Heart left ventricle (tissue), 16 donors: ENCODE results near the gene OLA1. TPM values are rescaled to one million over a fixed set of nuclear protein-coding genes. Genes with fewer than 3 reads are reported as not detected.

Experiments used
- ATAC-seq, 4 donors: fragments of 200-7000 bp; cut with Tn5 transposase; one replicate each; pipeline ENCODE4 v1.9.1; 2020 to 2022; ENCODE audit warnings: moderate library complexity in 4 of 4, mild to moderate bottlenecking in 3 of 4, moderate number of reproducible peaks in 1 of 4
- DNase-seq, 5 donors: peaks; one replicate each; pipeline ENCODE4 v3.0.0-alpha.2; 2020
- H3K27ac ChIP-seq, 12 donors: fragments of 200-600 bp; sonication (generic) in 4 of 12; one replicate each; pipeline versions ENCODE4 v1.5.0 to v1.8.0; 2016 to 2022; ENCODE audit warnings: mild to moderate bottlenecking in 2 of 12
- H3K27me3 ChIP-seq, 9 donors: fragments of 200-600 bp; sonication (generic) in 2 of 9; one replicate each; pipeline versions ENCODE4 v1.5.1 to v1.8.0; 2016 to 2022; ENCODE audit warnings: mild to moderate bottlenecking in 3 of 9
- H3K36me3 ChIP-seq, 9 donors: fragments of 200-600 bp; sonication (generic) in 2 of 9; one replicate each; pipeline versions ENCODE4 v1.5.0 to v1.8.0; 2018 to 2022; ENCODE audit warnings: mild to moderate bottlenecking in 2 of 9
- H3K4me1 ChIP-seq, 12 donors: fragments of 200-600 bp; sonication (generic) in 4 of 12; one replicate each; pipeline versions ENCODE4 v1.5.0 to v1.8.0; 2016 to 2022; ENCODE audit warnings: mild to moderate bottlenecking in 3 of 12
- H3K4me3 ChIP-seq, 12 donors: fragments of 200-600 bp; sonication (generic) in 4 of 12; one replicate each; pipeline versions ENCODE4 v1.5.0 to v1.8.0; 2017 to 2022; ENCODE audit warnings: mild to moderate bottlenecking in 9 of 12, moderate library complexity in 4 of 12
- H3K9me3 ChIP-seq, 12 donors: fragments of 200-600 bp; sonication (generic) in 4 of 12; one replicate each; pipeline versions ENCODE4 v1.5.0 to v1.8.0; 2016 to 2022; ENCODE audit warnings: mild to moderate bottlenecking in 1 of 12
- CTCF ChIP-seq, 12 donors: fragments of 200-600 bp; sonication (generic) in 4 of 12; IDR thresholded peaks; one replicate each; pipeline versions ENCODE4 v1.5.0 to v1.8.0; 2018 to 2022; ENCODE audit warnings: antibody characterized with exemption in 12 of 12, mild to moderate bottlenecking in 5 of 12
- POLR2A ChIP-seq, 2 donors: fragments of 450-650 bp; IDR thresholded peaks; one replicate each; pipeline ENCODE4 v1.6.1; 2017; ENCODE audit warnings: antibody characterized with exemption in 2 of 2, mild to moderate bottlenecking in 2 of 2, moderate library complexity in 2 of 2
- WGBS, 4 donors: extraction: QIAGEN DNeasy Blood & Tissue Kit in 2 of 4; methylation state at CpG; one replicate each; pipeline versions ENCODE4 v1.1.5 to v1.1.7; 2013 to 2018; 5-methylcytosine and 5-hydroxymethylcytosine counted together
- intact Hi-C, 10 donors: fragments of 100-400 bp; cut with DNase I; formaldehyde crosslinking; loops; one replicate each; pipeline versions ENCODE4 v1.11.1 to v1.14.2; 2022
- polyA plus RNA-seq, 2 donors: library from polyadenylated mRNA; stranded (reverse); fragments of 200-250 nt; gene quantifications; one replicate each; pipeline ENCODE4 v1.2.3, GENCODE V29; 2013
- total RNA-seq, 9 donors: library from RNA; depleted of rRNA in 2 of 9; stranded (reverse); fragments of >200 nt in 2 of 9; fragmentation: NEBNext Ultra II Directional in 3 of 9; extraction: Animal tissue kit (Norgen Biotek cat#: 25700) in 3 of 9; gene quantifications; one replicate each; pipeline versions ENCODE4 v1.1.0 to v1.2.4, GENCODE V29; 2016 to 2023
- donor health status: ischemic (EF 13 %, LVEDD 7.1; RV severe dilation, severe dysfunction).
- donor health status: healthy with polysubstance abuse.
- donor health status: DM: no; HTN: yes; CAD: no.
- donor health status: DM: no; HTN: no; CAD: no.
- donor health status: ischemic (EF 25% LVEDD 6.9; RV normal size, moderate dysfunction).
- donor health status: ischemic (EF 25% LVEDD 5.7; RV mildly dilated, moderate dysfunction).
- donor health status: healthy.
- donor health status: DM: yes; HTN: yes; CAD: no.
- donor health status: ischemic (EF 35%, LVEDD 5.7; RV mildly dilated, moderate dysfunction).
- donor health status: nonischemic (EF 11% LVEDD 7.7; RV severe dilation, severe dysfunction).
- donor health status: DM: yes; HTN: yes; CAD: no.
- donor health status: PGD.
- donor health status: ischemic (EF 29% LVEDD 5.4; RV normal size, mild dysfunction).
- donor health status: nonischemic (EF 23%, LVEDD 6.1; RV moderate dilation, normal function).

The OLA1 gene
- total and polyA plus RNA-seq, 11 donors = 41.5 to 91.7 (median 72.5) TPM

GRCh38 chr2:174148833-174149232, 99.5 kb downstream of the OLA1 start:
- H3K36me3 ChIP-seq = no peaks in the 10 kb centered on the region
- no peak for ATAC-seq
- TF ChIP-seq CTCF (IDR thresholded peaks at IDR 0.05) (no peak), POLR2A (IDR thresholded peaks at IDR 0.05) (no peak)
- peaks cover 0 to 12% (median 0%) of the 10 kb centered on the region in 12 donors for H3K4me1 ChIP-seq
- H3K9me3 ChIP-seq = no peaks in the 10 kb centered on the region
- H3K27ac ChIP-seq = no peak overlapping the region
- intact Hi-C loops = no loop called here
- WGBS, 4 donors = 92 to 94% (median 93%) methylated on average over 2 of the region's 2 CpGs
- no peak overlapping the region for H3K4me3 ChIP-seq
- no peak for DNase-seq
- H3K27me3 ChIP-seq = no peaks in the 10 kb centered on the region

DNA sequence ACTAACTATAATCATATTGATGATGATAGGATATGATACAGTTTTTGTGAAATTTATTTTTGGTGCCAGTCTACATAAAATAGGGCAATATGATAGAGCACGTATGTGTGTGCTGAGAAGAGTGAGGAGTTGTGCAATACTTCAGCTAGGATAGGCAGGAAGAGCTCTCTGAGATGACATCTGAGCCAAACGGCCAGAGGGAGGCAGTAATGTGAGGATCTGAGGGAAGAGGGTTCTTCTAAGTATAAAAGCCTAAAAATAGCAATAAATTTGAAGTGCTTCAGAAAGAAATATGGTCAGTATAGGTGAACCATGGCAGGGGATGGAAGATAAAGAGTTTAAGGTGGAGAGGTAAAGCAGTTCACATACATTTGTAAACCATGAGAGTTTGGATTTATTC, 102.5 kb downstream of the OLA1 start:
- Histone ChIP-seq H3K4me3 (no peak overlapping the region), H3K4me1 (peaks cover 0 to 4% (median 0%) of the 10 kb centered on the region in 12 donors), H3K36me3 (peaks cover 0 to 3% (median 0%) of the 10 kb centered on the region in 9 donors), H3K27me3 (no peaks in the 10 kb centered on the region), H3K9me3 (no peaks in the 10 kb centered on the region), H3K27ac (no peak overlapping the region)
- 52 to 64% (median 61%) methylated on average over 2 of the region's 2 CpGs for WGBS, 4 donors
- no peak for TF ChIP-seq POLR2A (IDR thresholded peaks at IDR 0.05)
- TF ChIP-seq CTCF (IDR thresholded peaks at IDR 0.05) = no peak
- ATAC-seq (no peak), DNase-seq (no peak)
- intact Hi-C loops = no loop called here

- DNase-seq (no peak), ATAC-seq (no peak)
- Histone ChIP-seq H3K4me1 (peaks cover 0 to 4% (median 0%) of the 10 kb centered on the region in 12 donors), H3K9me3 (peaks cover 0 to 7% (median 0%) of the 10 kb centered on the region in 12 donors), H3K4me3 (no peak overlapping the region), H3K27ac (no peak overlapping the region), H3K36me3 (peaks cover 0 to 7% (median 0%) of the 10 kb centered on the region in 9 donors), H3K27me3 (no peaks in the 10 kb centered on the region)
- no peak for TF ChIP-seq CTCF (IDR thresholded peaks at IDR 0.05)
- no peak for TF ChIP-seq POLR2A (IDR thresholded peaks at IDR 0.05)
- intact Hi-C loops = no loop called here
- WGBS, 4 donors = 63 to 65% (median 64%) methylated on average over 2 of the region's 2 CpGs
Observed at GRCh38 chr2:174142290-174142689, 106.0 kb downstream of the OLA1 start.

DNA sequence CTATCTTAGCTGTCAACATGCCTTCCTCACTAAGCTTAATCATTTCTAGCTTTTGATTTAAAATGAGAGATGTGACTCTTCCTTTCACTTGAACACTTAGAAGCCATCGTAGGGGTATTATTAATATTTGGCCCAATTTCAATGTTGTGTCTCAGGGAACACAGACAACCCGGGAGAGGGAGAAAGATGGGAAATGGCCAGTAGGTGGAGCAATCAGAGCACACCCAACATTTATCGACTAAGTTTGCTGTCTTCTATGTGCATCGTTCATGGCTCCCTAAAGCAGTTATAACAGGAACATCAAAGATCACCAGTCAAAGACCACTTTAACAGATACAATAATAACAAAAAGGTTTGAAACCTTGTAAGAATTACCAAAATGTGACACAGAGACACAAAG, 110.2 kb downstream of the OLA1 start:
- intact Hi-C loops = no loop called here
- Histone ChIP-seq H3K4me3 (no peak overlapping the region), H3K27me3 (no peaks in the 10 kb centered on the region), H3K4me1 (no peaks in the 10 kb centered on the region), H3K9me3 (peaks cover 0 to 12% (median 0%) of the 10 kb centered on the region in 12 donors), H3K36me3 (peaks cover 0 to 11% (median 2%) of the 10 kb centered on the region in 9 donors), H3K27ac (no peak overlapping the region)
- TF ChIP-seq CTCF (IDR thresholded peaks at IDR 0.05) (peak in 7 of 12 donors; percentile 6 to 35 (median 19)), POLR2A (IDR thresholded peaks at IDR 0.05) (no peak)
- 51 to 61% (median 54%) methylated on average over 4 of the region's 4 CpGs for WGBS, 4 donors
- DNase-seq (no peak), ATAC-seq (no peak)
